Nephron progenitor cell (in vitro differentiated cells): Measurements from ENCODE around the gene GSTT2B.
"Not testable (repeated sequence)": the region's sequence is repeated elsewhere in the genome, so short reads cannot be mapped to it uniquely, and the experiment has no call there.

Experiments used
- DNase-seq: peaks from one replicate; pipeline ENCODE4 v3.0.0; 2021
- H3K27ac Mint-ChIP-seq: 2 replicates; pipeline ENCODE4 v1.8.0; 2021; ENCODE audit warnings: mild to moderate bottlenecking, moderate library complexity, mixed read lengths
- H3K27me3 Mint-ChIP-seq: 2 replicates; pipeline ENCODE4 v1.8.0; 2021; ENCODE audit warnings: mild to moderate bottlenecking, low read depth, mixed read lengths; ENCODE audit not compliant: poor library complexity
- H3K36me3 Mint-ChIP-seq: 2 replicates; pipeline ENCODE4 v1.8.0; 2021; ENCODE audit warnings: low read depth, mixed read lengths
- H3K4me1 Mint-ChIP-seq: 2 replicates; pipeline ENCODE4 v1.8.0; 2021; ENCODE audit warnings: mixed read lengths
- H3K4me3 Mint-ChIP-seq: 2 replicates; pipeline ENCODE4 v1.8.0; 2021; ENCODE audit warnings: mild to moderate bottlenecking, moderate library complexity, mixed read lengths
- H3K9me3 Mint-ChIP-seq: 2 replicates; pipeline ENCODE4 v1.8.0; 2021; ENCODE audit warnings: mild to moderate bottlenecking, moderate library complexity, mixed read lengths
- TF ChIP-seq, protein P1 (sequence below): fragments of 200-600 bp; sonication (generic); IDR thresholded peaks from 2 replicates; pipeline ENCODE4 v1.5.0; 2021; ENCODE audit warnings: antibody characterized with exemption

Gene GSTT2B

DNA sequence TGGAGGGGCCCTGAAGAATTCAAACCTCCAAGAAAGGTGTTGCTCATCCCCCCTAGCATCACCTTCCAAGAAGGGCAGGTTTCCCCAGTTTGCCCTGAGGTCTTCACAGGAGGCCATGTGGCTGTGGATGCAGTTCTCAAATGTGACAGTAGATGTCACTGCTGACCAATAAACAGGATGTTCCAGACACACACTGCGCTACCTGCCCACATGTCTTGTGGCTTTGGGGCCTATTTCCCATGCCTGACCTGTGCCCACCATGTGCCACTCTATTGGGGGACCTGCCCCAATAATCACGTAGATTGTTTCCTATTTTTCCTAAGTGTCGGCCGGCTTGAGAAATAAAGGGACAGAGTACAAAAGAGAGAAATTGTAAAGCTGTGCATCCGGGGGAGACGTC, 23.4 kb upstream of the GSTT2B start:
- DNase-seq, result no peak
- H3K4me3 Mint-ChIP-seq, result no peak overlapping the region

DNA sequence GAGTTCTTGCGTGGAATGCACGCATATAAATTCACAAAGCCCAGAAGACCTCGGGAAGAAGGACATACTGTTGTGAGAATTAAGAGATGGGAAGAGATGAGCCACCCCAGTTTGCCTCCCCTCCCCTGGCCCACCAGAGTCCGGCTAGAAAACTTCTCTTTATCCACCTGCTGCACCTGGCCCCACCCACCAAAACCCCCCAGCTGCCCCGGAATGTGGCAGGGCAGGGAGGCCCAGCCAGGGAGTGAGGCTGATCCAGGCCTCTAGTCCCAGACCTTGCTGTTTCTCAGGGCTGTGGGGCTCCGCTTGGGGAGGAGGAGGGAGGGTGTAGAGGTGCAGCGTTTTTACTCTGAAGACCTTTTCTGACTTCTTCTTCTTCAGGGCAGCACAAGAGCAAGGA, 19.6 kb upstream of the GSTT2B start:
- H3K4me3 Mint-ChIP-seq, H3K27me3 Mint-ChIP-seq, H3K36me3 Mint-ChIP-seq, DNase-seq, H3K27ac Mint-ChIP-seq, H3K9me3 Mint-ChIP-seq, H3K4me1 Mint-ChIP-seq: not testable (repeated sequence)

More for the DNA sequence above, 23.4 kb upstream of the GSTT2B start:
- Mint-ChIP-seq H3K36me3 (no peaks in the 10 kb centered on the region), H3K27ac (no peak overlapping the region), H3K9me3 (no peaks in the 10 kb centered on the region), H3K27me3 (no peaks in the 10 kb centered on the region), H3K4me1 (no peaks in the 10 kb centered on the region)
- TF ChIP-seq, protein P1, sequence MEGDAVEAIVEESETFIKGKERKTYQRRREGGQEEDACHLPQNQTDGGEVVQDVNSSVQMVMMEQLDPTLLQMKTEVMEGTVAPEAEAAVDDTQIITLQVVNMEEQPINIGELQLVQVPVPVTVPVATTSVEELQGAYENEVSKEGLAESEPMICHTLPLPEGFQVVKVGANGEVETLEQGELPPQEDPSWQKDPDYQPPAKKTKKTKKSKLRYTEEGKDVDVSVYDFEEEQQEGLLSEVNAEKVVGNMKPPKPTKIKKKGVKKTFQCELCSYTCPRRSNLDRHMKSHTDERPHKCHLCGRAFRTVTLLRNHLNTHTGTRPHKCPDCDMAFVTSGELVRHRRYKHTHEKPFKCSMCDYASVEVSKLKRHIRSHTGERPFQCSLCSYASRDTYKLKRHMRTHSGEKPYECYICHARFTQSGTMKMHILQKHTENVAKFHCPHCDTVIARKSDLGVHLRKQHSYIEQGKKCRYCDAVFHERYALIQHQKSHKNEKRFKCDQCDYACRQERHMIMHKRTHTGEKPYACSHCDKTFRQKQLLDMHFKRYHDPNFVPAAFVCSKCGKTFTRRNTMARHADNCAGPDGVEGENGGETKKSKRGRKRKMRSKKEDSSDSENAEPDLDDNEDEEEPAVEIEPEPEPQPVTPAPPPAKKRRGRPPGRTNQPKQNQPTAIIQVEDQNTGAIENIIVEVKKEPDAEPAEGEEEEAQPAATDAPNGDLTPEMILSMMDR, result no peak

DNA sequence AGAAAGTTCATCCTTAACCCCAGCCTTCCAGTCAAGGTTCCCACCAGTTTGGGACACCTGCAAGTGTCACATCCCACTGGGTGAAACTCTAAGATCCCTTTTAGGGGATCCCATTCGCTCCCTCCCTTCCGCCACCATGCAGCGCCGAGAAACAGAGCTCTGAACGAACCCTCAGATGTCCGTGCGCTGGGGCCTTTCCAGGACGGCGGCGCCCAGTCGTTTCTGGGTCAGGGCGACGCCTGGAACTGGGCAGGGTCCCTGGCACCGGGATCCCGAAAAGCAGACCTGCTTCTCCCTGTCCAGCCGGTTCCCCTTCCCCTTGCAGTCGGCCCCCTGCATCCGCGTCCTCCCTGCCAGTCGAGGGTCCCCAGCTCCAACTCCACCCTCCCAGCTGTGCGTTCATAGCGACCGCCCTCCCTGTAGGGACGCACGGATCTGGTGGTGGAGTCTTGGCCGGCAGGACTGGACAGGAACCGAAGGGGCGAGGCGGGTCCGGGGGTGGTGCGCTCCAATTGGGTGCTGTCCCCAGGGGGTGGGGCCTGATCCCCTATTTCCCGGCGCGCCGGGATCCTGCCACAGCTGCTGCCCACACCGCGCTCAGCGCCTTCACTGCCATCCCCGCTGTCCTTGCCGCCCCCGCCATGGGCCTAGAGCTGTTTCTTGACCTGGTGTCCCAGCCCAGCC, 18.7 kb upstream of the GSTT2B start, which contains the start of gene GSTT2:
GSTT2 (plus strand) TSS at position 578 of the 684 bp plus-strand sequence.
- H3K27me3 Mint-ChIP-seq, H3K27ac Mint-ChIP-seq, DNase-seq, H3K4me1 Mint-ChIP-seq, H3K9me3 Mint-ChIP-seq, H3K36me3 Mint-ChIP-seq, H3K4me3 Mint-ChIP-seq: not testable (repeated sequence)

DNA sequence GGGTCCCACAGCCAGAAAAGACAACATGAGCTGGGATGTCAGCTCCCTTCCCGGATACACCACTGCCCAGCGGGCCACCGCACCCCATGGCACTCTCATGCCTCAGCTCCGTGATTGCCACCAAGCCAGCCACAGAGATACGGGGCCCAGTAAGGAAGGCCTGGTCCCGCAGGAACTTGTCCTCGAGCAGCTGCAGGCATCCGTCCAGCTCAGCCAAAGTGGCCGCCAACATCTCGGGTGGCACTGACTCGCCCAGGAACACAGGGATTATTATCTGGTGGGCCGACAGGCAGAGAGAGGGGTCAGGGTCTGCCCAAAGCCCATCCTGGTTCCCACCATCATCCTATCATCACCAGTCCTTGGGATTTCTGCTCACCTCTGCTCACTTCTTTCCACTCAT, 16.3 kb upstream of the GSTT2B start:
- not testable (repeated sequence) for H3K9me3 Mint-ChIP-seq, H3K36me3 Mint-ChIP-seq, H3K27me3 Mint-ChIP-seq, H3K27ac Mint-ChIP-seq, DNase-seq, H3K4me3 Mint-ChIP-seq, H3K4me1 Mint-ChIP-seq

DNA sequence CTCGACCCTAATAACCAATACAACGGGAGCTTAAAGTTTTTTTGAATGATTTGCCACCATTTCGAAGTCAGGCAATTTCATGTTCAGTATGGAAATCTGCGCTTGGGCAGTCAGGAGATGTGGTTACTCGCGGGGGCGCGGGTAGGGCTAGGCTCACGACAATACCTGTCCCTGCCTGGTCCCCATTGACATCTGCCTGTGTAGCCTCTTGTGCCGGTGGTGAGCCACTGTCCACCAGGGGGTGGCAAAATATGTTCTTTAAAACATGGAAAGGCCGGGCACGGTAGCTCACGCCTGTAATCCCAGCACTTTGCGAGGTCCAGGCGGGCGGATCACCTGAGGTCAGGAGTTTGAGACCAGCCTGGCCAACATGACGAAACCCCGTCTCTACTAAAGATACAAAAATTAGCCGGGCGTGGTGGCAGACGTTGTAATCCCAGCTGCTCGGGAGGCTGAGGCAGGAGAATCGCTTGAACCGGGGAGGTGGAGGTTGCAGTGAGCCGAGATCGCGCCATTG, 13.9 kb upstream of the GSTT2B start:
- not testable (repeated sequence) for DNase-seq, H3K4me1 Mint-ChIP-seq, H3K4me3 Mint-ChIP-seq, H3K27me3 Mint-ChIP-seq, H3K27ac Mint-ChIP-seq, H3K9me3 Mint-ChIP-seq
- peaks cover 20% of the 10 kb centered on the region for H3K36me3 Mint-ChIP-seq

DNA sequence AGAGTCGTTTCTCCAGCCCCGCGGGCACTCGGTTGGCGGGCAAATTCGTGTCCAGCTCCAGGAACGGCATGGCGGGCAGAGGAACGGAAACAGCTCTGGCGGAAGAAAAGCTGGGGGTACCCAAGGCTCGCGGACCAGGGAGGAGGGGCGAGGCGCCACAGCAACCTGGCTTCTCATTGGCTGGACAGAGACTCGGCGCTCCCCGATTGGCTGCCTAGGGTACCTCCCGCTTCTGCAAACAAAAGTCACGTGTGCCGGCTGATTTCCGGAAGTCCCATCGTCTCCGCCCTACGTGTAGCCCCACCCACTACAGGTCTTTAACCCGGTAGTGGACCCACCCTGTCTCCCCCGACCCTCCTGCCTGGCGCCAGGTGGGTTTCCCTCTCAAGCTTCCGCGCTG, 13.3 kb upstream of the GSTT2B start, which contains the start of gene DDT:
DDT (minus strand) TSS at position 97 of the 400 bp plus-strand sequence; CDS start at position 70, 27 bp downstream.
- peaks cover 25% of the 10 kb centered on the region for H3K36me3 Mint-ChIP-seq
- not testable (repeated sequence) for H3K27me3 Mint-ChIP-seq, H3K4me3 Mint-ChIP-seq, DNase-seq, H3K27ac Mint-ChIP-seq, H3K4me1 Mint-ChIP-seq, H3K9me3 Mint-ChIP-seq

DNA sequence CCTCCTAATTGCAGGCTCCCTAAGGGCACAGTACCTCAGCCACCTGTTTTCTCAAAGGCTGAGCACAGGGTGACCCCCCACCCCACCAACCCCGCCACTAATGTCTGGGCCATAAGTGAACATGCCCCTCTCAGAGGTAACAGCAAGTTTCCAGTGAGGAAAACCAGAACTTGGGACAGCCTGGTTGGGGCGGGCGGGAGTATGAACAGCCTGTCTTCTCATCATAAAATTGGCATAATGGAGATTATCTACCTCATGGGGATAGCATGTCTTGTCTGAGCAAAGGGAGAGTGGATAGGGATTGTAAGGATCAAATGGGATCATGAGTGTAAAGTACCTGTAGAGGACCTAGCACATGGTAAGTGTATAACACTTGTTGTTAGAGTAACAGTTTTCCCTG, 10.9 kb upstream of the GSTT2B start:
- peaks cover 31% of the 10 kb centered on the region for H3K36me3 Mint-ChIP-seq
- not testable (repeated sequence) for H3K27ac Mint-ChIP-seq, DNase-seq, H3K4me1 Mint-ChIP-seq, H3K27me3 Mint-ChIP-seq, H3K9me3 Mint-ChIP-seq
- H3K4me3 Mint-ChIP-seq, result peak overlapping the region; percentile 67

DNA sequence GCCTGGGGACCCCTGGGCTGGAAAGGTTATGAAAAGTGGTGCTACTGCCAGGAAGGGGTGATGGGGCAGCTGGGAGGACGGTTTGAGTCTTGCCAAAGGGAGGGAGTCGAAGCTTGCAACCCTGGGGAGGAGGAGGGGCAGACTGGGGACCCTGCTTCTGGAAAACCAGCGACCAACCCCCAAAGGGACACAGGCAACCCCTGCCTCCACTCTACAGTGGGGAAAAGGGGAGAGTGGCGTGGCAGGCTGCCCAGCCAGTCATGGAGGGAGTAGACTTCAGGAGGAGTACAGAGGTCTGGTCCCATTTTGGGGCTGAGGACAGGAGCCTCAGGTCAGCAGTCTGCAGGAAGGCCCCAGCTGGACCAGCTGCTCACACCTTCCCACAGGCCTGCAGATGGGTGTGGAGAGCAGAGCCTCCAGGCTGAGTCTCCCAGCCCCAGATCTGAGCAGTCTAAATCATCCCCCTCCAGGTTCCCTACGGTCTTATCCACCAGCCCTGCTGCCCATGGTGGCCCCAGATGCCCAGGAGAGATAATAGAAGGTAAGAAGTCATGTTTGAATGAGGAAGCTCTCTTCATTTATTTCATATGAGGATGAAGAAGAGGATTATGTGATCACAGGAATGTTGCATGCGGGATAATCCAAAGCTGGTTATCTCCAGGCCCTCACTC, 10.0 kb upstream of the GSTT2B start:
- Mint-ChIP-seq H3K9me3 (peaks cover 5% of the 10 kb centered on the region), H3K4me1 (no peaks in the 10 kb centered on the region), H3K27ac (no peak overlapping the region), H3K27me3 (no peaks in the 10 kb centered on the region), H3K4me3 (no peak overlapping the region), H3K36me3 (peaks cover 31% of the 10 kb centered on the region)
- DNase-seq, result no peak
- TF ChIP-seq, protein P1, result no peak

DNA sequence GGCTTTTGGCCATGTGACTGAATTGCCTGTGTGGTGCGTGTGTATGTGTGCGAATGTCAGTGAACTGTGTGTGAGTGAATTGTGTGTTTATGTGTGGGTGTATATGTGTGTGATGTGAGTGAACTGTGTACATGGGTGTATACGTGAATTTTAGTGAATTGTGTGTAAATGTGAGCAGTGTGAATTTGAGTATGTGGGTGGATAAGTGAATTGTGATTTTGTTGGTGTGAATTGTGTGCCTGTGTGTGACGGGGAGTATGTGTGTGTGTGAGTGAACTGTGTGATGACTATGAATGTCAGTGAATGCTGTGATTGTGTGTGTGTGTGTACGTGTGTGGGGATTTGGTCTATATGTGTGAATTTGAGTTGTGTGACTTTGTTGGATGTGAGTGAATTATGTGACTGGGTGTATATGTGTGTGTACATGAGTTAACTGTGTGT, 9.2 kb upstream of the GSTT2B start:
- no peak overlapping the region for H3K4me3 Mint-ChIP-seq
- DNase-seq, result no peak
- TF ChIP-seq, protein P1, result no peak

More for the DNA sequence above, 9.2 kb upstream of the GSTT2B start:
- Mint-ChIP-seq H3K27me3 (no peaks in the 10 kb centered on the region), H3K36me3 (peaks cover 31% of the 10 kb centered on the region), H3K27ac (no peak overlapping the region), H3K9me3 (peaks cover 5% of the 10 kb centered on the region), H3K4me1 (no peaks in the 10 kb centered on the region)
